GM18858 (cell line): ENCODE data around the gene FILIP1.
"Not testable (repeated sequence)": the region's sequence is repeated elsewhere in the genome, so short reads cannot be mapped to it uniquely, and the experiment has no call there.

Source experiments
- ATAC-seq: cut with Tn5 transposase; IDR thresholded peaks from one replicate; pipeline ENCODE4 v1.9.1; 2021; ENCODE audit not compliant: unreplicated experiment

FILIP1 gene

DNA sequence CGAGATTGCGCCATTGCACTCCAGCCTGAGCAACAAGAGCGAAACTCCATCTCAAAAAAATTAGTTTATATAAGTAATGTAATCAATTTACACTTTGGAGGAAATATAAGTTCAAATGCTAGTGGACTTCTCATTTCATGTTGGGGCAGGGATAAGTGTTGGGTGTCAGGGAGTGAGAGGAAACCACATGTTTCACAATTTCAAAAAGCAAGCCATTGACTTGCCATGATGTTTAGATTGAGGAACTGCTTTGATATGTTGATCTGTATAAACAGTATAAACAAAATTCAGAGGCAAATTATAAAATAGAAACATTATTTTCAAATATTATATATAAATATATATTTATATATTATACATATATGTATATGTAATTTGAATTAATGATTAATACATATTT lies 42.7 kb downstream of the FILIP1 start:
- no peak for ATAC-seq

DNA sequence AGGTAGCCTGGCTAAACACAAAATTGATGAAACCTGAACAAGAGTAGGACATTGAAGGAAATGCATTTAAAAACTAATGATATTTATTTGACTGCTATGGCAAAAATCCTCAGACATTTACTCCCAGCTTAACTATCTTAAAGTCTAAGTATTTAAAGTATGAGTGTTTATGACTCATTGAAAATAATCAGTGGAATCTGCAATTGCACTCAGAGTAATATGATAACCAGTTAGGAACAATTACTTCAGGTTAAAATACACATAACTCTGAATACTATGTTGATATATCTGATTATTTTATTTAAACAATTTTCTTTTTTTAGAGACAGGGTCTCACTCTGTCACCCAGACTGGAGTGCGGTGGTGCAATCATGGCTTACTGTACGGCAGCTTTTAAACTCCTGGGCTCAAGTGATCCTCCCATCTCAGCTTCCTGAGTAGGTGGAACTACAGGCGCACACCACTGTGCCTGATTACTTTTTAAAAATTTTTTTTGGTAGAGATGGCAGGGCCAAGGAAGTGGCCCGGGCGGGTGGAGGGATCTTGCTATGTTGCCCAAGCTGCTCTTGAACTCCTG lies 43.9 kb downstream of the FILIP1 start:
- no peak for ATAC-seq

DNA sequence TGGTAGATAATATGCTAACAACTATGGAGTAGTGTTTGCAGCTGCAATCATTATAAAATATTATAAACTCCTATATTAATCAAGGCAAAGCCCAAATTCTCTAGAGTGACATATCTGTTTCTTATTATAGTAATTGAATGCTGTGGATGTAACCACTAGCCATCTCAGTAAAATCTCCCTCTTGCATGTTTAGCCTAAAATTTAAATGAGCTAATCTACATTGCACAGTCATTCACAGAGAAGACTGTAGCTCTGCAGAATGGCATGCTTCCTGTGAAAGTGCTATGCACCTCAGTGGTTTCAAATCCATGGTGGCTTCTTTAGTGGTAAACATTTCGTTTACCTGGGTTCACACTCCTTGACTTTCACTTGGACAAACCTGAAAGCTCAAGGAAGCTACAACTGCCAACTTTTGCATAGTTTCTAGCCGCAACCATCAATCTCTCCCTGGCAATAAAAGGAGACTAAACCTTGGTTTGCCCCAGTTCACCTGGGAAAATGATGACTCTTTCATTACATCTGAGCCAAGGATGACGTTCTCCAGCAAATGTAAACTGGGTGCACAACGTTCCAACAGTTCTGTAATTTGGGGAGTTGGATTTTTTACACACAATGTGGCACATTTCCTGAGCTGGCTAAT lies 47.2 kb downstream of the FILIP1 start:
- peak; percentile 65 for ATAC-seq

DNA sequence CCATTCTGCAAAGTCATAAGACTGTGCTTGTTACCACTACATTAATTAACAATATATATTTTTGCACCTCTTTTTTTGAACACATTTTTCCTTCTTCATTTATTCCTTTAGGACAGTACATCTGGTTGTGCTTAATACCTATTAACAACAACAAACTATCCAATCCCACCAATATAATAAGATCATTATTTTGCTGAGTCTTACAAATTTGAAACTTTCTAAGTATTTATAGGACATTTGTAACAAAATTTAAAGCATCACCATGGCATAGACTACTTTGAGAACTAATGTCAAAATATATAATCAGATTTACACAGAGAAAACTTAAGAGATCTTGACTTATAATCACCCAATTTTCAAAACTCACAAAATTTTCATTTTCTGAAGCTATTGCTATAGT lies 47.9 kb downstream of the FILIP1 start:
- ATAC-seq, result no peak

DNA sequence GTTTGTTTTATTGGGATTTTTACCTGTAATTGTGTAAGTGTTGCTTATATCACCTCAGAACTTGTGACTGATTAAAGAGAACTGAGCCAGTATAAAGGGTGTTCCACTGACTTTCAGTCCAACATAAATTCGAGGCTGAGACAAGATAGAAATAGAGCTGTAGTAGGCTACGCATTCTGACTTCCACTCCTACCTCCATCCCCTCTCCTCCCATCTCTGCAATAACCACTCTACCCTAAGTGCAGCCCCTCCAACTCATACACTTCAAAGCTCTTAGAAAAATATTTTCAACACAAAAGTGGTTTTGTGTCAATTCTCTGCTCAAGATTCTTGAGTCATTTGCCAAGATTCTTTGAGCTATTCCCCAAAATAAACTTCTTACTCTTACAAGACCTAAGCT lies 48.7 kb downstream of the FILIP1 start:
- ATAC-seq, result no peak

DNA sequence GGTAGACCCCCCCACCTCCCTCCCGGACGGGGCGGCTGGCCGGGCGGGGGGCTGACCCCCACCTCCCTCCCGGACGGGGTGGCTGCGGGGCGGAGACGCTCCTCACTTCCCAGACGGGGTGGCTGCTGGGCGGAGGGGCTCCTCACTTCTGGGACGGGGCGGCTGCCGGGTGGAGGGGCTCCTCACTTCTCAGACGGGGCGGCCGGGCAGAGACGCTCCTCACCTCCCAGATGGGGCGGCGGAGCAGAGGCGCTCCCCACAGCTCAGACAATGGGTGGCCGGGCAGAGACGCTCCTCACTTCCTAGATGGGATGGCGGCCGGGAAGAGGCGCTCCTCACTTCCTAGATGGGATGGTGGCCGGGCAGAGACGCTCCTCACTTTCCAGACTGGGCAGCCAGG lies 51.7 kb downstream of the FILIP1 start:
- ATAC-seq, result not testable (repeated sequence)

DNA sequence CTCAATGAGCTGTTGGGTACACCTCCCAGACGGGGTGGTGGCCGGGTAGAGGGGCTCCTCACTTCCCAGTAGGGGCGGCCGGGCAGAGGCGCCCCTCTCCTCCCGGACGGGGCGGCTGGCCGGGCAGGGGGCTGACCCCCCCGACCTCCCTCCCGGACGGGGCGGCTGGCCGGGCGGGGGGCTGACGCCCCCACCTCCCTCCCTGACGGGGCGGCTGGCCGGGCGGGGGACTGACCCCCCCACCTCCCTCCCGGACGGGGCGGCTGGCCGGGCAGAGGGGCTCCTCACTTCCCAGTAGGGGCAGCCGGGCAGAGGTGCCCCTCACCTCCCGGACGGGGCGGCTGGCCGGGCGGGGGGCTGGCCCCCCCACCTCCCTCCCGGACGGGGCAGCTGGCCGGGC lies 52.1 kb downstream of the FILIP1 start:
- not testable (repeated sequence) for ATAC-seq

DNA sequence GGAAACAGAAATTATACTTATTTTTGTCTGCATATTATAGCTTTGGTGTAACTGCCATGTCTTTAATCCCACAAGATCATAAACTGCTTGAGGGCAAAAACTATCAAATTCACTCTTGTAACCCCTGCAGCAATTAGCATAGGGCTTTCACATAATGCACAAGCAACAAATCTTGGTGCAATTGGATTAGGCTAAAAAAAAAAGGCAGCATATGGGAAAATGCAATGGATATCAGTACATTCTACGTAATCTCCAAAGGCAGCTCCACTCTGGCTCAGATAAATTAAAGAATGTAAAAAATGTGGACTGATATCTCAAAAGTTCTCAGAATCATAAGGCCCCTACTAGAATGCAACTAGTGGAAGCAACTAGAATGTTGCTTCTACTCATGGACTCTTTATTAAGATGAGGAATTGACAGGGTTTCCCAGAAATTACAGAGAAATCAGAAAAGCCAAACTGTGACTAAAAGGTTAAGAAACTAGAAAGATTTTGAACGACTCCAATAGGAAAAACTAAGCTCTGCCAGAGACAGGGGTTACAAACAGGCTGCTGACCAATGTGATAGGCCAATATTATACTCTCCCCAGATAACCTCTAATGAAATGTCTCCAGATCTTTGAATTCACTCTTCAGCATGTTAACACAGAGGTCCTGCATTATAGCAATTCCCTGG lies 55.0 kb downstream of the FILIP1 start:
- no peak for ATAC-seq

DNA sequence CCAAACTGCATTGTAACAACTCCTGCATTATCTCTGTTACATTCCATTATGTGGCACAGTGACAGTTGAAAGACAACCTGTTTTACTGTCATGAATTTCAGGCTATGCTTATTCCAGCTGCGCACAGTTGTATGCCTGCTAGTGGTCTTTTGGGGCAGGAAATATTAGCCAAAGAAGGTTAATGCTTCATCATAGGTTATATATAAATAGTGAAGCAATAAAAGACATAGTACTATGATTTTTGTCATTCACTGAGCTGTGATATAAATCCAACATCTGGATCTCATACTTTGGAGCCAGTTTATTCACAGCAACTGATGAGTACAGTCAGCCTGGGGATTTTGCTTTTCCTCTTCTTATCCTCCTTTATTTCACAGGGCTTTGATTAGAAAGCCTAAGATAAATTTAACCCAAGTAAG lies 55.6 kb downstream of the FILIP1 start:
- no peak for ATAC-seq

DNA sequence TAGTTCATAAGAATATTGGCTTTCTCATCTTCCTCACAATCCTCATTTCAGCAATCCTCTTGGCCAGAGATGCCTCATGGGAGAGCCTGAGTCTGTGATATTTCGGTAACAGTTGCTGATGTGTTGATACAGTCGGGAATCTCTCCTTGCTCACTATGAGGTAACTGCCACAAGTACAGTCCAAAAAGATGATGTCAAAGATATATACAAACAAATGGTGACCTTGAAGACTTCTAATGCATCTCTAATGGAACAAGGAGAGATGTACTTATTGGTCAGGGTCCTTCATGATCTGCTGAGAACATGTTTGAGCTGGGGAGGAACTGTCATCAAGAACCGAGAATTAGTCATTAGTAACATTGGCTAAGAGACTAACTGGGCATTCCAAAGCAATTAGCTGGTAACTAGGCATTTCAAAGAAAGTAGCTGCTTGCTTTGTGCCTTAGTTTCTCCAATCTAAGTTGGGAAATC lies 56.1 kb downstream of the FILIP1 start:
- ATAC-seq, result no peak

DNA sequence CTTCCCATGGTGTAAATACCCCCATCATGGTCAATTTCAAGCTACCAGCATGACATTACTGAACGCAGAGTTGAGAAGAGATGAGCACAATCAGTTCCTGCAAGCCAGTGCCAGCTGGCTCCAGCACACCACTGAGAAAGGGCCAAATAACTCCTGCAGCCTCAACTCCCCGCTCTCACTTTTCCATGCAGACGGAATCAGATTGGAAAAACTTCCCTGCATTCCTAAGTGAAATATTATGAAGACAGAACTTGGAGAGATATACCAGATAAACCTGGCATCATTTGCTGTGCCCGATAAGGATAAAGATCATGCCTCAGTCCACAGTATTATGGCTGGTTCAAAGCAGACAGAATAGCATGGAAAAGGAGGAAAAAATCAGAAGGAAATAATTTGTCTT lies 56.7 kb downstream of the FILIP1 start:
- no peak for ATAC-seq

DNA sequence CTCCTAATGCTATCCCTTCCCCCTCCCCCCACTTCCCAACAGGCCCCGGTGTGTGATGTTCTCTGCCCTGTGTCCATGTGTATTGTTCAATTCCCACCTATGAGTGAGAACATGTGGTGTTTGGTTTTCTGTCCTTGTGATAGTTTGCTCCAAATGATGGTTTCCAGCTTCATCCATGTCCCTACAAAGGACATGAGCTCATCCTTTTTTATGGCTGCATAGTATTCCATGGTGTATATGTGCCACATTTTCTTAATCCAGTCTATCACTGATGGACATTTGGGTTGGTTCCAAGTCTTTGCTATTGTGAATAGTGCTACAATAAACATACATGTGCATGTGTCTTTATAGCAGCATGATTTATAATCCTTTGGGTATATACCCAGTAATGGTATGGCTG lies 60.8 kb downstream of the FILIP1 start:
- ATAC-seq, result not testable (repeated sequence)

DNA sequence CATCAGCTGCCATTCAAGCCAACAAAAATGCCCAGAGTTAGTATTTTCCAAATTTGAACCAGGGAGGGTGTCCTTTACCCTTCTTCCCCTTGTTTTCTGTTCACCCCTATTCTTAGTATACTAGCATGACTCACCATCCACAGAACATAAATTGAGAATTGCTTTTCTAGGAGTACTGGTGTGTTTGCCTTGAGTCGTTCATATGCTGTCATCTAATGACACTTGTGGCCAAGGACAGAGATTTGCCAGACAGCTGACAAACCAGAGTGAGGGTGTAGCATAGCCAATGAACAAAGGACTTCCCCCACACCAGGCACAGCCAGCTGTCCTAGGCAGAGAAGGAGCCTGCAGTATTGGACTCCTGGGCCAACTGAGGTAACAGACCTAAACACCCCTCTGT lies 62.2 kb downstream of the FILIP1 start:
- no peak for ATAC-seq

DNA sequence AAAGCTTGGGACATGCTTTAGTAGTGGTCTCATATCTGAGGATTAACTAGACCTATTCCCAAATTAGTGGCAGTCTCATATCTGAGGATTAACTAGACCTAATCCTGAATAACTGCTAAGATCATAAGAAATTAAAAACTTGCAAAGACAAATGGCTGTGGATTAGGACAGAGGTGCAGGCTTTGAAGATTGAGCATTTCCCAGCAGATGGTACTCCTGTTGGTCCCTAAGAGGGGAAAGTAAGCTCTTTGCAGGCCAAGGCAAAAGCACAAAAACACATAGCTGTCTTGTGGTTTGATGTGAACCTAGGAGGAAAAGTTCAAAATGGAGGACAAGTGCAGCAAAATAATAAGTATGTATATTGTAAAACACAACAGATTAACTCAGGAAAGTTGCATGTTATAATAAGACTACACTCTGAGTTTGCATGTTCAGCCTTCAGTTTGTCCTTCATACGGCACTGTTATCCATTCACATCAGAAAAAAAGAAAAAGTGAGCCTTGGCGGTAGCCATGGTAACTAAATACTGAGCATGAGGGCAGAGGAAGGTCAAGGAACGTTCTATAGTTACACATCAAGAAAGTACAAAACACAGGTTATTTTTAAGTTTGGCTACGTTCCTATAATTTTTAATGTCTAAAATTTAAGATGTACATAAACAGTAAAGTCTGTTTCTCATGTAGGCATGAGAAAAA lies 62.8 kb downstream of the FILIP1 start:
- ATAC-seq, result no peak

DNA sequence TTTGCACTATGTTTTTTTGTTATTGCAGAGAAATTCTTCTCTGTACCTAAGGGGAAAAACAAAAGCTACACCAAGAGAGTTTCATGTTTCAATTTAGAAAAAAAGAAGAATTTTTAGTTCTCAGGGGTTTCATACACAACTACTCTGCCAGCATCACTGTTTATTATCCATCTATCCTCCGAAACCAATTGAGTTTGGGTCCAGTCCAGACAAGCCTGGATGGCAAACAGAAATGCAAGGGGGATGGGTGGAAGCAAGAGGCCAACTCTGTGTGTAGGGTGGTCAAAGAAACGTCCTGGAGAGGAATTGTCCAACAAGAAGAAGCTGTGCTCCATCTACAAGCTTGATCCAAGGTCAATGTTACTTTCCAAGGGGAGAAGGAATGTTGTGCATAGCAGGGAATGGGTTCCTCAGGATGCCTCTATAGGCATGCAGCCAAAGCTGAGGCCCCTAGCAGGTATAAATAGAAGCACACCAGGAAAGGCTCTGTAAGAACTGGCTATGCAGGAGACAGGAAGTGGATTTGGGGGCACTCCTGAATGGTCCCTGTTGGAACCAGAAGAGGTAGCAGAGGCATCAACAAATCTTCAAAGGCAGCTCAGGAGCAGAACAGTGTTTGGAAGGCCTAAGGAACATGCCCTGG lies 64.4 kb downstream of the FILIP1 start:
- no peak for ATAC-seq

DNA sequence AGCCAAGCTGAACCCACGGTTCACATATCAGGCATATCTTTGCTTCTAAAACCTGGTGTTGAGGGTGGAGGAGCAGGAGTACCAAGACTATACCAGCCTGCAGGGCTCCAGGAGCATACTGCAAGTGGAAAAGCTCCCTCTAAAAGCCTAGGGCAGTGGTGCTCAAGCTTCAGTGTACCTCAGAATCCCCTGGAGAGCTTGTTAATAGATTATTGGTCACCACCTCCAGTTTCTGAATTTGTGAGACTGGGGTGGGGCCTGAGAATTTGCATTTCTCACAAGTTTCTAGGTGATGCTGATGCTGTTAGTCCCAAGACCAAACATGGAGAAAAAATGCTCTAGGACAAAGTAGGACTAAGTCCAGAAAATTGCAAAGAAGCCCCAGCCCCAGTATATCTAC lies 65.4 kb downstream of the FILIP1 start:
- no peak for ATAC-seq

DNA sequence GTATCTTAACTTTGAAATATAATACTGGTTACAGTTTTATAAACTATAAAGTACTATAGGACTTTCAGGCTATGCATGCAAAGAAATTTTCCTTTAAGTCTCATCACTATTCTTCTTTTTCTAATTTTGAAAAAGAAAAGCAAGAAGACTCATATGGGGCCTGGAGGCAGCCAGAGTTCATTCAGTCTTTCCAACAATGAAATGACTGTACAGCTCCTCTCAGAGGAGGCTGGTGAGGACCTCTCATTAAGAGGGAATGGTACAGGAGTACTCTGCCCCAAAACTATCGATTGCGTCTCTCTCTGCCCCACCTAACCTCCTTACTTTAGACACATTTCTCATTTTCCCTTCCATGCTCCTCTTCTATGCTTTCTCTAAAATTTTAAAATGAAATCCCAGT lies 66.3 kb downstream of the FILIP1 start:
- no peak for ATAC-seq

DNA sequence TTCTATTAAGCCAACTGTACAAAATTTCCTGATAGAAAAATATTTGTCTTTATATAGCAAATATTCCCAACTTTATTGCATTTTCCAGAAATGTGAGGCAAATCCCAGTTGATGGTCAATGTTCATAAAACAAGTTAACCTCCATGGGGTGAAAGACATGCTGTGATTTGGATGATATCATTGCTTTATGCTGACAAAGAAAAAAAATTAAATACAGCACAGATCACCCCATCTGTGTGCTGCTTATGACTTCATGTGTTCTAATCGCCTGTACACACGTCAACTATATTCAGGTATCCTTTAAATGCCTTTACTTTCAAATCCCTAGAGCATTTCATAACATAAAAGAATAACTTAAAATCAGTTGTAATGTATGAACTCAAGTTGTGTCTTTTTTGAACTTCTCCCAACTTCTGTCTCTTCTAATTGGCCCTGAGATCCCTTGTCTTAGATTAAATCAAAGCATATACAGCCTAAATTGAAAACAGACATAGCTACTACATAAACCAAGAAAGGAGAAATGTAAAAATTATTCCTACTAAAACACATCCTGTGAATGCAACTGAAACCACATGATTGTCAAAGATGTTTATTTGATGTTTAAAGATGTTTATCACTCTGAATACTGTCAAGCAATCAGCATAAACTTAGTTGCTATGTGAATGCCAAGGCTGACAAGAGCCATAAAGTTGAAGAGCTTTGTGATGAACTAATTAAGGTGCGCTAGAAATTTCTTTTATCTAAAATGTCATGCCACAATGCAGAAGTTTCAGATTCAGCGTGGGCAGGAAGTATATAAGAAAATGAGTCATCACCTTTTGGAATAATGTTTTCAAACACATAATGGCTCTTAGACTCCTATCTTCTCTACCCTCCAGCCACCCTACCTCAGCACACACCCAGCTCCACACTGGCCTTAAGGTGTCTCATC lies 68.7 kb downstream of the FILIP1 start:
- no peak for ATAC-seq

DNA sequence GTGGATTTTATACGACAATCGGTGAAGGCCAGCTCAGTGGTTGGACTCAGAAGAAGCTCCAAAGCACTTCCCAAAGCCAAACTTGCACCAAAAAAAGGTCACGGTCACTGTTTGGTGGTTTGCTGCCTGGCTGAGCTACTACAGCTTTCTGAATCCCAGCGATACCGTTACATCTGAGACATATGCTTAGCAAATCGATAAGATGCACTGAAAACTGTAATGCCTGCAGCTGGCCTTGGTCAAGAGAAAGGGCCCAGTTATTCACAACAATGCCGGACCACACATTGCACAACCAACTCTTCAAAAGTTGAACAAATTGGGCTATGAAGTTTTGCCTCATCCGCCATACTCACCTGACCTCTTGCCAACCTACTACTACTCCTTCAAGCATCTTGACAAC lies 70.2 kb downstream of the FILIP1 start:
- ATAC-seq, result no peak

DNA sequence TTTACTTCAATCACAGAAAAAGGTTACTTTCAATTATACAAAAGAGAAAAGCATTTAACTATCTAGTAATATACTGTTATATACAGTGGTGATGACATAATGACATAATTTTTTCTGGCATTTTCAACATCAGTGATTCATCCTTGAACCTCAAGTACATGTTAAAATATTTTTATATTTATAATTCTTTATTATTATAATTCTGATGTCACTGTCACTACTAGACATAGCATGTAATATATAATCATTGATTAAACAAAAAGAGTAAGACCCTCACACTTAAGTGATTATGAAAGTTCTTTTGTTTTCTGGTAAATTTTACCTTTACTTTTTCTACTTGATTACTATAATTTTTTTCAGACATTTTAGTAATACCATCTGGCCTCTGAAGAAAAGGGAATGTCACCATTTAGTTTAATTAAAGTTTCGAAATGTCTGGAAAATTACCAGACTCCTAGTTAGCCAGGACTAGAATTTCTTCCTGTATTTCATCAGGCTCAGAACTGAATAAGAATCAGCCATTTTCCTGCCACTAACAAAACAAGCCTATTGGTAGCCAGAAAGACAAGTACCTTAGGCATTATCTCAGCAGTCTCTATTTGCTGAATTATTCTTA lies 71.5 kb downstream of the FILIP1 start:
- ATAC-seq, result no peak
